K562 (cell line): ENCODE results near the gene LMNA. TPM values are rescaled to one million over a fixed set of nuclear protein-coding genes. Genes with fewer than 3 reads are reported as not detected.

Source experiments
- AFF4 ChIP-seq: sonication (generic); formaldehyde crosslinking; IDR thresholded peaks from 2 replicates; pipeline ENCODE4 v1.8.0; 2023; ENCODE audit warnings: mild to moderate bottlenecking, missing genetic modification reagents
- ARID1B ChIP-seq: fragments of 450-650 bp; IDR thresholded peaks from 2 replicates; pipeline ENCODE4 v1.6.1; 2016; ENCODE audit warnings: antibody characterized with exemption, mild to moderate bottlenecking, inconsistent platforms
- CBFA2T3 ChIP-seq: fragments of 450-650 bp; IDR thresholded peaks from 2 replicates; pipeline ENCODE4 v1.6.1; 2017
- CBFB ChIP-seq: sonication (generic); formaldehyde crosslinking; IDR thresholded peaks from 2 replicates; pipeline ENCODE4 v1.4.0; 2020; ENCODE audit warnings: mild to moderate bottlenecking, missing genetic modification reagents
- CC2D1A ChIP-seq: fragments of 450-650 bp; IDR thresholded peaks from 2 replicates; pipeline ENCODE4 v1.6.1; 2017; ENCODE audit warnings: mild to moderate bottlenecking
- ESRRA ChIP-seq: fragments of 450-650 bp; IDR thresholded peaks from 2 replicates; pipeline ENCODE4 v1.6.1; 2014; ENCODE audit warnings: low read depth, mild to moderate bottlenecking, moderate library complexity, borderline replicate concordance
- FOSL1 ChIP-seq: fragments of 200-800 bp; sonication (Bioruptor generic); conservative IDR thresholded peaks from 2 replicates; pipeline ENCODE4 v1.6.1; 2016; ENCODE audit warnings: missing genetic modification characterization, missing compliant biosample characterization
- HMG20A ChIP-seq: fragments of 450-650 bp; formaldehyde crosslinking; conservative IDR thresholded peaks from 2 replicates; pipeline ENCODE4 v1.4.0; 2020; ENCODE audit warnings: mild to moderate bottlenecking, mixed read lengths
- NFE2 ChIP-seq: IDR thresholded peaks from 2 replicates; pipeline ENCODE4 v1.6.1; 2014; ENCODE audit warnings: antibody characterized with exemption, low read depth
- REST ChIP-seq, 2 experiments: fragments of 450-650 bp; formaldehyde crosslinking in 1 of 2; IDR thresholded peaks; 2 replicates each; pipeline versions ENCODE4 v1.4.0 to v1.6.1; 2014 to 2020; ENCODE audit warnings: mild to moderate bottlenecking in 2 of 2, borderline replicate concordance in 1 of 2, low read depth in 1 of 2
- SMARCB1 ChIP-seq: IDR thresholded peaks from 2 replicates; pipeline ENCODE4 v1.6.1; 2011; ENCODE audit warnings: improper control_type of control experiment, low read depth; ENCODE audit not compliant: insufficient read length
- SMC3 ChIP-seq: conservative IDR thresholded peaks from 2 replicates; pipeline ENCODE4 v1.6.1; 2011; ENCODE audit warnings: low read depth, low read length, improper control_type of control experiment; ENCODE audit not compliant: insufficient read depth
- STAT5B ChIP-seq: fragments of 250-450 bp; sonication (Bioruptor Pico); IDR thresholded peaks from 2 replicates; pipeline ENCODE4 v1.8.0; 2021; ENCODE audit warnings: mild to moderate bottlenecking, inconsistent platforms
- ZNF408 ChIP-seq: fragments of 250-450 bp; sonication (Bioruptor Pico); IDR thresholded peaks from 2 replicates; pipeline ENCODE4 v1.4.0; 2020; ENCODE audit warnings: low read depth, mild to moderate bottlenecking, moderate library complexity
- ZNF766 ChIP-seq: fragments of 200-800 bp; sonication (Bioruptor generic); conservative IDR thresholded peaks from 2 replicates; pipeline ENCODE4 v1.6.1; 2016; ENCODE audit warnings: missing genetic modification characterization, missing compliant biosample characterization
- polyA plus RNA-seq, 8 experiments: library from polyadenylated mRNA; depleted of rRNA in 4 of 8; stranded (reverse) in 5 of 8; unstranded in 3 of 8; fragments of >200 nt; fragmentation: Nextera tagmentation in 2 of 8; fragmentation: Illumina TruSeq in 1 of 8; extraction: Ambion mirVana in 2 of 8; extraction: Trizol in 1 of 8; gene quantifications; 2 replicates each; pipeline versions ENCODE4 v1.2.1 to v1.2.3, GENCODE V29; 2011 to 2014; ENCODE audit warnings: inconsistent platforms in 1 of 8, missing spikeins in 1 of 8
- total RNA-seq, 7 experiments: library from RNA; depleted of rRNA in 6 of 7; stranded (reverse); fragments of >200 nt in 6 of 7; fragmentation: Illumina TruSeq in 2 of 7; extraction: Trizol in 2 of 7; gene quantifications; 2 replicates each; pipeline versions ENCODE4 v1.2.1 to v1.2.3, GENCODE V29; 2011 to 2021; ENCODE audit warnings: low replicate concordance in 1 of 7

The LMNA gene
- total and polyA plus RNA-seq, 9 of the 15 experiments (the other 6 are each of a cell fraction or from before 2014, with no cell fraction given) = 1.00 to 347 (median 88.2) TPM

DNA sequence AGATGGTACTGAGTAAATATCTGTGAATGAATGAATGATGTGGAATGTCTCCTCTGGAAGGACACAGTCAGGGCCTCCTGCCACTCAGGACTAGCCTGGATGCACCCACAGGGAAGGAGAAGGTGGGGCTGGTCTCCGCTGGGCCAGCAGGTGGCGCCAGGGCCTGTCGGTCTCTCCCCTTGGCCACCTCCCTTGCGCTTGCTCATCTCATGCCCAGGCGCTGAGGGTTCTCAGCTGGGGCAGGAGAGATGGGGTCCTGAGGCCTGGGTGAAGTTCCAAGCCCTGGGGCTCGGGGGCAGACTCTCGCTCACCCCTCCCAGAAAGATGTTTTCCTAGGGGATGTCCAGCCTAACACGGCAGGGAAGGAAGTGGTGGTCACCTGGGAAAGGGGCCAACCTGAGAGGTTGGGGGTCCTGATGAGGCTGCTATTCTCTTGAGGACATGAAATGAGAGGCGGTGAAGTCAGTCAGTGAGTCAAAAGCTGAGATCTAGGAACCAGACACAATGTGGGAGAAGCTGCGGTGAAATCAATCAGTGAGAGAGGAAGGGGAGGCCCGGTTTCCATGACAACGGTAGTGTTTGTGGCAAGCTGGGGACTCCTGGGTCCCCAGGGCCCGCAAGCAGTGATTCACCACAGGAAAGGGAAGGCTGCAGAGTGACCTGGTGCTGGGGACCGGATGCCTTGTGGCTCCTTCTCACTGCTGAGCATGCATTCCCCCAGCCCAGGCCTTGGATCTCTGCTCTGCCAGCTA, 17.7 kb upstream of the LMNA start (continued):
- TF ChIP-seq REST (IDR thresholded peaks at IDR 0.05; ENCODE audit: borderline replicate concordance) (peak; percentile 95), REST (CRISPR knock-in tag; IDR thresholded peaks at IDR 0.05; ENCODE audit: low read depth) (no peak), SMARCB1 (no peak), STAT5B (CRISPR knock-in tag) (no peak), HMG20A (CRISPR knock-in tag) (no peak), CBFA2T3 (no peak), ESRRA (no peak), NFE2 (peak; percentile 45; the same call in 1 of the 2 replicates), CBFB (CRISPR knock-in tag) (no peak), CC2D1A (peak; percentile 89), ARID1B (no peak), FOSL1 (tag) (peak; percentile 48; the same call in 1 of the 2 replicates), AFF4 (CRISPR knock-in tag) (no peak), SMC3 (peak; percentile 99), ZNF408 (CRISPR knock-in tag) (no peak), ZNF766 (no peak)
